Measurements from ENCODE around the gene ATG14. TPM values are rescaled to one million over a fixed set of nuclear protein-coding genes. Genes with fewer than 3 reads are reported as not detected.
A peak's percentile ranks its signal among the peaks of the same experiment; 100 is the strongest.

ATG14 gene
- total and polyA plus RNA-seq, 2 of the 8 experiments (the other 6 are each of a cell fraction or from before 2014, with no cell fraction given): 4.9 to 10.8 TPM

DNA sequence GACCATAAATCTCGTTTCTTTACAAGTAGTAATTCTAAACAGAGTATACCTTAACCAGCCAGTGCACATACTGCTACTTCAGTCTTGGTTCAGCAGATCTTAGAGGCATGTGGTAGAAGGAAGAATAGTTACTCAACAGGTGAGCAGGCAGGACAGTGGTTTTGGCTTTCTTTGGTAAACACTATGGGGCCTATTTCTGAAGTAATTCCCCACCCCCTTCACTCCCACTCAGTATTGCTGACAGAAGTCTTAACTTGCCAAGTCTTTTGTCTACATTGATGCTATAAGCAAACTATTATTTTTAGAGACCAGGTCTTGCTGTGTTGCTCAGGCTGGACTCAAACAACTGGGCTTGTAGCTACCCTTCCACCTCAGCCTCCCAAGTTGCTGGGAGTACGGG, 71.9 kb downstream of the ATG14 start:
- no peak overlapping the region; a peak in 1 of 7 replicates for H3K9ac ChIP-seq (replicated peaks in 1 of 4; ENCODE audit: extremely low read depth in 1 of 4, low read depth in 3 of 4, low read length in 3 of 4)
- H2BK12ac ChIP-seq (ENCODE audit: low read depth, low read length): no peak overlapping the region
- DNase-seq (ENCODE audit: low read depth in 1 of 2, low spot score in 2 of 2) (peak in 1 of 2 experiments; percentile 33), FAIRE-seq (no peak)
- H4K5ac ChIP-seq (ENCODE audit: insufficient read length, low read depth, low read length): no peak overlapping the region
- H3K27me3 ChIP-seq (replicated peaks in 1 of 4; ENCODE audit: control insufficient read depth in 3 of 4, extremely low read depth in 1 of 4, insufficient read depth in 3 of 4, low read length in 3 of 4): no peaks in the 10 kb centered on the region
- H3K56ac ChIP-seq (replicated peaks; ENCODE audit: insufficient read length, low read depth, low read length): no peak overlapping the region
- no peaks in the 10 kb centered on the region for H3K23me2 ChIP-seq (ENCODE audit: low read depth, low read length)
- H3K36me3 ChIP-seq (ENCODE audit: control insufficient read depth in 2 of 4, insufficient read depth in 4 of 4, low read length in 3 of 4): no peaks in the 10 kb centered on the region
- H2AFZ ChIP-seq (ENCODE audit: low read length): no peak overlapping the region
- H3K4me3 ChIP-seq (ENCODE audit: extremely low read depth in 1 of 4, insufficient read depth in 2 of 4, low read depth in 3 of 4, low read length in 4 of 4): no peak overlapping the region
- H3K14ac ChIP-seq (ENCODE audit: insufficient read length): no peak overlapping the region
- WGBS, 2 experiments (ENCODE audit: extremely low coverage in 1 of 2, insufficient coverage in 1 of 2, insufficient read length in 1 of 2, insufficient replicate concordance in 2 of 2, low coverage in 1 of 2, low lambda C conversion rate in 2 of 2, missing lambda C conversion rate in 1 of 2): 40% methylated on average over 2 of the region's 2 CpGs; no CpG with 5 or more reads in 1 of the 2 experiments
- H3K9me3 ChIP-seq (ENCODE audit: insufficient read depth in 2 of 2, low read depth in 1 of 2, low read length in 1 of 2): no peaks in the 10 kb centered on the region
- no peak overlapping the region for H2BK120ac ChIP-seq (replicated peaks; ENCODE audit: low read depth, low read length)
- no peak overlapping the region for H4K91ac ChIP-seq (replicated peaks; ENCODE audit: insufficient read length, low read length)
- no peak overlapping the region for H4K8ac ChIP-seq (ENCODE audit: extremely low read depth, insufficient read depth, low read length)
- no peak overlapping the region for H3K23ac ChIP-seq (ENCODE audit: insufficient read length)
- H4K20me1 ChIP-seq (replicated peaks in 1 of 2; ENCODE audit: control insufficient read depth in 1 of 2, insufficient read depth in 2 of 2, low read length in 2 of 2): peaks cover 0 to 4% of the 10 kb centered on the region in 2 experiments
- H3K79me1 ChIP-seq (ENCODE audit: low read depth, low read length): peaks cover 2% of the 10 kb centered on the region; the same call in 1 of the 2 replicates
- no peak overlapping the region for H3K4me2 ChIP-seq (ENCODE audit: insufficient read depth in 1 of 2, low read depth in 2 of 2, low read length in 2 of 2)
- H3K4ac ChIP-seq (replicated peaks; ENCODE audit: insufficient read length, low read depth, low read length): no peak overlapping the region
- H3K79me2 ChIP-seq (ENCODE audit: control insufficient read depth in 1 of 2, insufficient read depth in 2 of 2, low read length in 2 of 2): peaks cover 0 to 28% of the 10 kb centered on the region in 2 experiments; a peak in 3 of 4 replicates
- no peak overlapping the region for H2BK5ac ChIP-seq (ENCODE audit: low read depth, low read length)
- H2BK20ac ChIP-seq (ENCODE audit: low read length): no peak overlapping the region
- H3K27ac ChIP-seq (ENCODE audit: low read depth, low read length): no peak overlapping the region
- TF ChIP-seq SP4 (IDR thresholded peaks at IDR 0.05; ENCODE audit: low read length): no peak
- no peak for TF ChIP-seq EZH2 (IDR thresholded peaks at IDR 0.05; ENCODE audit: low read depth, low read length, severe bottlenecking)
- TF ChIP-seq, protein P1, sequence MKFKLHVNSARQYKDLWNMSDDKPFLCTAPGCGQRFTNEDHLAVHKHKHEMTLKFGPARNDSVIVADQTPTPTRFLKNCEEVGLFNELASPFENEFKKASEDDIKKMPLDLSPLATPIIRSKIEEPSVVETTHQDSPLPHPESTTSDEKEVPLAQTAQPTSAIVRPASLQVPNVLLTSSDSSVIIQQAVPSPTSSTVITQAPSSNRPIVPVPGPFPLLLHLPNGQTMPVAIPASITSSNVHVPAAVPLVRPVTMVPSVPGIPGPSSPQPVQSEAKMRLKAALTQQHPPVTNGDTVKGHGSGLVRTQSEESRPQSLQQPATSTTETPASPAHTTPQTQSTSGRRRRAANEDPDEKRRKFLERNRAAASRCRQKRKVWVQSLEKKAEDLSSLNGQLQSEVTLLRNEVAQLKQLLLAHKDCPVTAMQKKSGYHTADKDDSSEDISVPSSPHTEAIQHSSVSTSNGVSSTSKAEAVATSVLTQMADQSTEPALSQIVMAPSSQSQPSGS (IDR thresholded peaks at IDR 0.05; ENCODE audit: low read length): no peak
- TF ChIP-seq CHD1 (IDR thresholded peaks at IDR 0.05; ENCODE audit: low read depth, low read length): no peak
- no peak for TF ChIP-seq TAF1 (IDR thresholded peaks at IDR 0.05; ENCODE audit: low read depth, low read length)
- no peak for TF ChIP-seq HDAC6 (IDR thresholded peaks at IDR 0.05; ENCODE audit: low read depth, low read length)
- TF ChIP-seq KDM4A (IDR thresholded peaks at IDR 0.05; ENCODE audit: low read depth, low read length, severe bottlenecking): no peak
- no peak for TF ChIP-seq CBX5 (IDR thresholded peaks at IDR 0.05; ENCODE audit: low read depth, low read length)
- no peak for TF ChIP-seq CEBPB (IDR thresholded peaks at IDR 0.05; ENCODE audit: low read depth, low read length)
- no peak overlapping the region for H2AK5ac ChIP-seq (ENCODE audit: low read depth, low read length)
- H3K18ac ChIP-seq (ENCODE audit: extremely low read depth, low read length): no peak overlapping the region
- ChIA-PET POLR2A (ENCODE audit: partially characterized antibody) (interaction anchor here (0.6 kb wide), 1 partner anchor 655 kb away, joined by 3 read pairs; no protein-coding TSS in a partner anchor), CTCF (ENCODE audit: partially characterized antibody) (interaction anchor here (0.6 to 0.9 kb wide), 2 partner anchors 70 to 126 kb away, joined by 3 to 4 read pairs; no protein-coding TSS in a partner anchor)
- H3K4me1 ChIP-seq (replicated peaks in 1 of 4; ENCODE audit: control insufficient read depth in 3 of 4, insufficient read depth in 4 of 4, low read length in 3 of 4): peaks cover 0 to 10% (median 1%) of the 10 kb centered on the region in 4 experiments; a peak in 1 of 7 replicates
- H2BK15ac ChIP-seq (ENCODE audit: low read length): no peak overlapping the region

Data from H1 (cell line).